Sigmoid colon (tissue), 7 donors: ENCODE measurements around the gene HOXD3. TPM values are rescaled to one million over a fixed set of nuclear protein-coding genes. Genes with fewer than 3 reads are reported as not detected.

Experiments
- DNase-seq: peaks from one replicate; pipeline ENCODE4 v3.0.0-alpha.2; 2019
- H3K27ac ChIP-seq, 4 donors: fragments of 200-600 bp; sonication (generic); one replicate each; pipeline ENCODE4 v1.5.1; 2016 to 2019; ENCODE audit warnings: mild to moderate bottlenecking in 1 of 4
- H3K27me3 ChIP-seq, 3 donors: fragments of 200-600 bp; sonication (generic); one replicate each; pipeline ENCODE4 v1.5.1; 2019; ENCODE audit warnings: mild to moderate bottlenecking in 1 of 3
- H3K36me3 ChIP-seq, 4 donors: fragments of 200-600 bp; sonication (generic); one replicate each; pipeline ENCODE4 v1.5.1; 2016 to 2019
- H3K4me1 ChIP-seq, 4 donors: fragments of 200-600 bp; sonication (generic); one replicate each; pipeline ENCODE4 v1.5.1; 2017 to 2019
- H3K4me3 ChIP-seq, 4 donors: fragments of 200-600 bp; sonication (generic); one replicate each; pipeline ENCODE4 v1.5.1; 2017 to 2019; ENCODE audit warnings: mild to moderate bottlenecking in 2 of 4, moderate library complexity in 1 of 4
- H3K9me3 ChIP-seq, 4 donors: fragments of 200-600 bp in 3 of 4; sonication (generic) in 3 of 4; one replicate each; pipeline versions ENCODE4 v1.5.1 to v1.6.1; 2013 to 2019
- EP300 ChIP-seq, 4 donors: sonication (generic); formaldehyde crosslinking; IDR thresholded peaks; one replicate each; pipeline ENCODE4 v1.6.1; 2017; ENCODE audit warnings: antibody characterized with exemption in 4 of 4
- POLR2A ChIP-seq, 2 donors: fragments of 450-650 bp; IDR thresholded peaks; one replicate each; pipeline ENCODE4 v1.6.1; 2016; ENCODE audit warnings: antibody characterized with exemption in 2 of 2, mild to moderate bottlenecking in 2 of 2, moderate library complexity in 2 of 2
- POLR2AphosphoS5 ChIP-seq, 4 donors: sonication (generic); formaldehyde crosslinking; IDR thresholded peaks; one replicate each; pipeline ENCODE4 v1.6.1; 2017; ENCODE audit warnings: antibody characterized with exemption in 4 of 4
- WGBS, 2 donors: extraction: QIAGEN DNeasy Blood & Tissue Kit; methylation state at CpG; one replicate each; pipeline ENCODE4 v1.1.7; 2013; 5-methylcytosine and 5-hydroxymethylcytosine counted together
- intact Hi-C: fragments of 100-400 bp; cut with DNase I; formaldehyde crosslinking; loops from one replicate; pipeline ENCODE4 v1.15.1; 2023
- polyA plus RNA-seq, 3 donors: library from polyadenylated mRNA; stranded (reverse); fragments of 200-250 nt; gene quantifications; one replicate each; pipeline ENCODE4 v1.2.3, GENCODE V29; 2013
- total RNA-seq, 4 donors: library from RNA; depleted of rRNA; stranded (reverse); fragments of >200 nt; gene quantifications; one replicate each; pipeline ENCODE4 v1.1.0, GENCODE V29; 2016
- TF ChIP-seq, protein P1 (sequence below), 4 experiments: fragments of 450-650 bp in 3 of 4; fragments of 200-600 bp in 1 of 4; IDR thresholded peaks; one replicate each; pipeline ENCODE4 v1.5.1; 2016 to 2019; ENCODE audit warnings: antibody characterized with exemption in 4 of 4, mild to moderate bottlenecking in 3 of 4, moderate library complexity in 2 of 4
- donor health status: healthy with polysubstance abuse.
- donor health status: Bipolar disorder and iron deficiency.
- donor health status: healthy.

Gene HOXD3
- total and polyA plus RNA-seq, 7 donors, result 0.60 to 4.6 (median 1.4) TPM

DNA sequence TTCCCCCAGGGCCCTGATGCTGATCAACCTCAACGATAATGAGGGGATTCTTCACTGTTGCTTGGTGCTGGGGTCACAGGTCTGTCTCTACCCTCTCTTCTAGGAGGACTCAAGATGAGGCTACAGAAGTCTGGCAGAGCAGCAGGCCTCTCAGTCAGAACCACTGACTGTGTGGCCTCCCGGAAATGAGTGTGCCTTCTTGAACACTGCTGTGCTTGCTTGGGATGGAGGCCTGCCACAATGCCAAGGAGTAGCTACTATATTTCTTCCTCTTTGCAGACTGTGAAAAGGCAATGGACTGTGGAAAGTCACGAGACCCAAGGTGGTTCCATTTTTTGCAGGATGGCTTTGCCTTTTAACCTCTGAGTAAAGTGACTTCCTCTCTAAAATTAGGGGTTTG is 25.6 kb downstream of the HOXD3 start:
- peaks cover 13 to 80% (median 37%) of the 10 kb centered on the region in 3 donors for H3K27me3 ChIP-seq
- no peaks in the 10 kb centered on the region for H3K36me3 ChIP-seq
- intact Hi-C loops, result no loop called here
- no peaks in the 10 kb centered on the region for H3K9me3 ChIP-seq
- H3K4me1 ChIP-seq, result peaks cover 0 to 16% (median 13%) of the 10 kb centered on the region in 4 donors
- no peak overlapping the region for H3K27ac ChIP-seq
- no peak for DNase-seq
- TF ChIP-seq, protein P1, sequence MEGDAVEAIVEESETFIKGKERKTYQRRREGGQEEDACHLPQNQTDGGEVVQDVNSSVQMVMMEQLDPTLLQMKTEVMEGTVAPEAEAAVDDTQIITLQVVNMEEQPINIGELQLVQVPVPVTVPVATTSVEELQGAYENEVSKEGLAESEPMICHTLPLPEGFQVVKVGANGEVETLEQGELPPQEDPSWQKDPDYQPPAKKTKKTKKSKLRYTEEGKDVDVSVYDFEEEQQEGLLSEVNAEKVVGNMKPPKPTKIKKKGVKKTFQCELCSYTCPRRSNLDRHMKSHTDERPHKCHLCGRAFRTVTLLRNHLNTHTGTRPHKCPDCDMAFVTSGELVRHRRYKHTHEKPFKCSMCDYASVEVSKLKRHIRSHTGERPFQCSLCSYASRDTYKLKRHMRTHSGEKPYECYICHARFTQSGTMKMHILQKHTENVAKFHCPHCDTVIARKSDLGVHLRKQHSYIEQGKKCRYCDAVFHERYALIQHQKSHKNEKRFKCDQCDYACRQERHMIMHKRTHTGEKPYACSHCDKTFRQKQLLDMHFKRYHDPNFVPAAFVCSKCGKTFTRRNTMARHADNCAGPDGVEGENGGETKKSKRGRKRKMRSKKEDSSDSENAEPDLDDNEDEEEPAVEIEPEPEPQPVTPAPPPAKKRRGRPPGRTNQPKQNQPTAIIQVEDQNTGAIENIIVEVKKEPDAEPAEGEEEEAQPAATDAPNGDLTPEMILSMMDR (IDR thresholded peaks at IDR 0.05), result no peak
- TF ChIP-seq EP300 (IDR thresholded peaks at IDR 0.05) (no peak), POLR2A (IDR thresholded peaks at IDR 0.05) (no peak), POLR2AphosphoS5 (IDR thresholded peaks at IDR 0.05) (no peak)
- H3K4me3 ChIP-seq, result no peak overlapping the region
- WGBS, 2 donors, result 77 to 80% methylated on average over 3 of the region's 3 CpGs

DNA sequence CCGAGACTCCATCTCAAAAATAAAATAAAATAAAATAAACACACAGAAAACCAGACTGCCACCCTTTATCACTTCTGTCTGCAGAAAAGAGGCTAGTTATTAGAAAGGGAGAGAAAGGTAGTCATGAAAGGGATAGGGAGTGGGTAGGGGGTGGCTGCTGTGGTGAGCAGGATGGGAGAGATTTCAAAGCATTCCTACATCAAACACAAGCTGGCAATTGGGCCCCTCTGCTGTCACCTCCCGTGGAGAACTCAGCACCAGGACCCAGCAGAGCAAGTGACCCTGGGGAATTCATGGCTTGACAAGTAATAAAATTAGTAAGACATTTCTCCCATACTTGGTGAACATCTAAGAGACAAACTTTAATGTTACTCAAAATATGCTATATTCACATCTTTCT is 27.6 kb downstream of the HOXD3 start:
- Histone ChIP-seq H3K9me3 (no peaks in the 10 kb centered on the region), H3K36me3 (no peaks in the 10 kb centered on the region), H3K27ac (no peak overlapping the region), H3K4me3 (no peak overlapping the region), H3K27me3 (peaks cover 17 to 80% (median 34%) of the 10 kb centered on the region in 3 donors), H3K4me1 (peaks cover 0 to 25% (median 24%) of the 10 kb centered on the region in 4 donors)
- DNase-seq, result no peak
- WGBS, 2 donors, result 59 to 88% methylated on average over 2 of the region's 2 CpGs
- intact Hi-C loops, result no loop called here
- TF ChIP-seq, protein P1 (IDR thresholded peaks at IDR 0.05), result no peak
- TF ChIP-seq POLR2A (IDR thresholded peaks at IDR 0.05), result no peak

DNA sequence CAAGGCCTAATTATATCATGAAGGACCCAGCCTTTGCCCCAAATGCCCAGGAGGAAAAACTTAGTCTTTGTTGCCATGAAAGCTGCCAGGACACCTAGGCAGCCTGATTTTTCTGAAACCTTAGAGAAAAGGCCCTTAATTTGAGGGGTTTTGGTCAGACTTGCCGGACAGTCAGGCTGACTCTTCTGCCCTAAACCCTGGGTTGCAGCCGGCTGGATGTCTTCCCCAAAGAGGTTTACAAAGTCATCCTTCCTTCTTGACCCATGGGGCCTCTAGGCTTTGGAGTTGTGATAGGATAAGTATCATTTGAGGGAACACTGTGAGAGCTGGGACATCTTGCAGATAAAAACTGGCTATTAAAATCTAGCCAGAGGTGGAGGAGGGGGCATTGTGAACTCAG is 28.9 kb downstream of the HOXD3 start:
- DNase-seq, result no peak
- H3K9me3 ChIP-seq, result no peaks in the 10 kb centered on the region
- 93 to 98% methylated on average over 2 of the region's 2 CpGs for WGBS, 2 donors
- H3K27ac ChIP-seq, result no peak overlapping the region
- no peaks in the 10 kb centered on the region for H3K36me3 ChIP-seq
- TF ChIP-seq, protein P1 (IDR thresholded peaks at IDR 0.05), result no peak
- no peak for TF ChIP-seq EP300 (IDR thresholded peaks at IDR 0.05)
- TF ChIP-seq POLR2A (IDR thresholded peaks at IDR 0.05), result no peak
- no peak for TF ChIP-seq POLR2AphosphoS5 (IDR thresholded peaks at IDR 0.05)
- no peak overlapping the region for H3K4me3 ChIP-seq
- peaks cover 27 to 80% (median 39%) of the 10 kb centered on the region in 3 donors for H3K27me3 ChIP-seq
- H3K4me1 ChIP-seq, result peaks cover 0 to 30% (median 26%) of the 10 kb centered on the region in 4 donors
- intact Hi-C loops, result no loop called here

DNA sequence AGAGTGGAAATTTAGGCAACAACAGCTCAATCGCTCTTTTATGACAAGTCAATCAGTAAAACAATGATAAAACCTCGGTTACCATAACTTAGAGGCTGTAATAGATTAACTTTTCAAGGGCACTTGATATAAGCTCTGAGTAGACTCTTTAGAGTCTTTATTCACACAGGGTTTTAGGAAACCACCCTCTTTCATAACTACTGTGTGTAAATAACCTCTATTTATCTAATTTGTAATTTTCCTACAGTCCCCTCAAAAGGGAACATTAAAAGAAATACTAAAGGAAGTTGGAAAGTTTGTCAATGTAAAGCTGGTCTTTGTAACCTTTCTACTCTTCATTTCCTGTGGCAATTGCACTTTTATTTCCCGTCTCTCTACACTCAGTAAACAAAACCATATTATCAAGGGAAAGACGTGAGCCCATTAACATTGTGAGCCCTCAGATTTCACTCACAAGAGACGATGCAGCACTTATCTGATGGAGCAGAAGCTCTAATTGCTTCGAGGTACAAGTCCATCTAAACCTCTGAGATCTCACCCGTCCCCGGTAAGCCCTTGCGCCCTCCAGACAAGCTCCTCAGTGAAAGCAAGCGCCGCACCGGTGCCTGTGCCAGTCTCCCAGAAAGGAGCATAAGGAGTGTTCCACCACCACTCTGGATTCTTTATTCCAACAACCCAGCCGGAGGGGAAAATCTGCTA is 30.2 kb downstream of the HOXD3 start:
- H3K27me3 ChIP-seq, result peaks cover 31 to 85% (median 52%) of the 10 kb centered on the region in 3 donors
- H3K27ac ChIP-seq, result peak overlapping the region; percentile 9 to 54 (median 28)
- DNase-seq, result no peak
- H3K36me3 ChIP-seq, result no peaks in the 10 kb centered on the region
- no peaks in the 10 kb centered on the region for H3K9me3 ChIP-seq
- peak overlapping the region; percentile 35 to 55 (median 52) for H3K4me3 ChIP-seq
- intact Hi-C loops, result no loop called here
- TF ChIP-seq POLR2AphosphoS5 (IDR thresholded peaks at IDR 0.05) (no peak), EP300 (IDR thresholded peaks at IDR 0.05) (no peak), POLR2A (IDR thresholded peaks at IDR 0.05) (no peak)
- TF ChIP-seq, protein P1 (IDR thresholded peaks at IDR 0.05), result no peak
- WGBS, 2 donors, result 2 to 6% methylated on average over 13 of the region's 13 CpGs
- H3K4me1 ChIP-seq, result peaks cover 0 to 30% (median 26%) of the 10 kb centered on the region in 4 donors
